Colon (tissue), 2 donors: ENCODE measurements around the gene AP4M1.

Source experiments
- FAIRE-seq: peaks from 2 replicates; lab custom pipeline; 2012; peaks lifted over from hg19 to GRCh38; lab: Jason Lieb, UNC
- donor health status: control.
- donor health status: control.

Gene AP4M1

GRCh38 chr7:100087055-100087750, 14.2 kb upstream of the AP4M1 start:
- no peak for FAIRE-seq

GRCh38 chr7:100088095-100088620, 13.3 kb upstream of the AP4M1 start:
- no peak for FAIRE-seq

GRCh38 chr7:100088621-100089457, 12.6 kb upstream of the AP4M1 start, which contains the start of gene COPS6:
COPS6 (plus strand) TSS chr7:100088969; CDS start chr7:100088991, 22 bp downstream.
- no peak for FAIRE-seq

- no peak for FAIRE-seq
These were observed 11.8 kb upstream of the AP4M1 start for GRCh38 chr7:100089458-100090196.

GRCh38 chr7:100090527-100091410, 10.7 kb upstream of the AP4M1 start:
- FAIRE-seq, result no peak

- no peak for FAIRE-seq
These were observed 9.8 kb upstream of the AP4M1 start for GRCh38 chr7:100091411-100092181.

GRCh38 chr7:100093054-100093453, 8.4 kb upstream of the AP4M1 start:
- no peak for FAIRE-seq

- FAIRE-seq, result no peak
These were observed 7.9 kb upstream of the AP4M1 start for GRCh38 chr7:100093498-100093897.

GRCh38 chr7:100093925-100094486, 7.4 kb upstream of the AP4M1 start:
- FAIRE-seq, result no peak

GRCh38 chr7:100095289-100095688, 6.2 kb upstream of the AP4M1 start:
- no peak for FAIRE-seq

GRCh38 chr7:100095704-100096103, 5.7 kb upstream of the AP4M1 start:
- no peak for FAIRE-seq

- no peak for FAIRE-seq
These were observed 2.5 kb upstream of the AP4M1 start for GRCh38 chr7:100098913-100099312.

GRCh38 chr7:100099452-100099851, 2.0 kb upstream of the AP4M1 start:
- FAIRE-seq, result no peak

GRCh38 chr7:100100420-100101015, 925 bp upstream of the AP4M1 start:
- no peak for FAIRE-seq

GRCh38 chr7:100102950-100103840, 1.8 kb downstream of the AP4M1 start:
- FAIRE-seq, result no peak

- FAIRE-seq, result no peak
These were observed 4.1 kb downstream of the AP4M1 start for GRCh38 chr7:100105534-100105933.

GRCh38 chr7:100106633-100107032, 5.2 kb downstream of the AP4M1 start:
- no peak for FAIRE-seq

GRCh38 chr7:100107125-100107737, 5.8 kb downstream of the AP4M1 start:
- no peak for FAIRE-seq
